BLaER1 treated with 17β-estradiol and CSF1 and Interleukin-3, amounts not matched to agents 10 nM and 100 nM (cell line): Measurements from ENCODE around the gene VGF.
"Not testable (repeated sequence)": the region's sequence is repeated elsewhere in the genome, so short reads cannot be mapped to it uniquely, and the experiment has no call there.

Experiments
- H3K27ac ChIP-seq, 11 experiments: shearing (Covaris generic); formaldehyde crosslinking; 2 replicates each; pipeline ENCODE4 v1.8.1; 2022
- H3K27me3 ChIP-seq, 11 experiments: shearing (Covaris generic); formaldehyde crosslinking; 2 replicates each; pipeline ENCODE4 v1.8.1; 2022
- H3K36me3 ChIP-seq, 11 experiments: shearing (Covaris generic); formaldehyde crosslinking; 2 replicates each; pipeline ENCODE4 v1.8.1; 2022
- H3K4me1 ChIP-seq, 10 experiments: shearing (Covaris generic); formaldehyde crosslinking; 2 replicates each; pipeline ENCODE4 v1.8.1; 2022
- H3K4me2 ChIP-seq, 11 experiments: shearing (Covaris generic); formaldehyde crosslinking; 2 replicates each; pipeline ENCODE4 v1.8.1; 2022
- H3K4me3 ChIP-seq, 10 experiments: shearing (Covaris generic); formaldehyde crosslinking; 2 replicates each; pipeline ENCODE4 v1.8.1; 2022
- H3K9ac ChIP-seq, 11 experiments: shearing (Covaris generic); formaldehyde crosslinking; 2 replicates each; pipeline ENCODE4 v1.8.1; 2022
- H3K9me3 ChIP-seq, 11 experiments: shearing (Covaris generic); formaldehyde crosslinking; replicated peaks in 1 of 11; 2 replicates each; pipeline ENCODE4 v1.8.1; 2022
- H4K20me1 ChIP-seq, 11 experiments: shearing (Covaris generic); formaldehyde crosslinking; 2 replicates each; pipeline ENCODE4 v1.8.1; 2022
- Cebpa-rat ChIP-seq, 11 experiments: shearing (Covaris generic); IDR thresholded peaks; 2 replicates each; pipeline ENCODE4 v1.8.1; 2022

Gene VGF

GRCh38 chr7:101122933-101123702 is 42.3 kb downstream of the VGF start:
- Histone ChIP-seq H3K4me1 (peaks cover 66 to 94% (median 89%) of the 10 kb centered on the region in 10 experiments), H3K9ac (peak overlapping the region in 4 of 11 experiments; percentile 65 to 70 (median 68); a peak in 3 of 22 replicates), H3K4me3 (peak overlapping the region in 2 of 10 experiments; percentile 26 to 28; a peak in 1 of 20 replicates), H3K9me3 (no peaks in the 10 kb centered on the region), H3K36me3 (no peaks in the 10 kb centered on the region), H3K27me3 (peaks cover 0 to 28% (median 0%) of the 10 kb centered on the region in 11 experiments; a peak in 4 of 22 replicates), H3K4me2 (peak overlapping the region; percentile 77 to 94 (median 88)), H4K20me1 (no peaks in the 10 kb centered on the region), H3K27ac (peak overlapping the region in 5 of 11 experiments; percentile 75 to 79 (median 77); a peak in 7 of 22 replicates)
- TF ChIP-seq Cebpa-rat (IDR thresholded peaks at IDR 0.05) = no peak

DNA sequence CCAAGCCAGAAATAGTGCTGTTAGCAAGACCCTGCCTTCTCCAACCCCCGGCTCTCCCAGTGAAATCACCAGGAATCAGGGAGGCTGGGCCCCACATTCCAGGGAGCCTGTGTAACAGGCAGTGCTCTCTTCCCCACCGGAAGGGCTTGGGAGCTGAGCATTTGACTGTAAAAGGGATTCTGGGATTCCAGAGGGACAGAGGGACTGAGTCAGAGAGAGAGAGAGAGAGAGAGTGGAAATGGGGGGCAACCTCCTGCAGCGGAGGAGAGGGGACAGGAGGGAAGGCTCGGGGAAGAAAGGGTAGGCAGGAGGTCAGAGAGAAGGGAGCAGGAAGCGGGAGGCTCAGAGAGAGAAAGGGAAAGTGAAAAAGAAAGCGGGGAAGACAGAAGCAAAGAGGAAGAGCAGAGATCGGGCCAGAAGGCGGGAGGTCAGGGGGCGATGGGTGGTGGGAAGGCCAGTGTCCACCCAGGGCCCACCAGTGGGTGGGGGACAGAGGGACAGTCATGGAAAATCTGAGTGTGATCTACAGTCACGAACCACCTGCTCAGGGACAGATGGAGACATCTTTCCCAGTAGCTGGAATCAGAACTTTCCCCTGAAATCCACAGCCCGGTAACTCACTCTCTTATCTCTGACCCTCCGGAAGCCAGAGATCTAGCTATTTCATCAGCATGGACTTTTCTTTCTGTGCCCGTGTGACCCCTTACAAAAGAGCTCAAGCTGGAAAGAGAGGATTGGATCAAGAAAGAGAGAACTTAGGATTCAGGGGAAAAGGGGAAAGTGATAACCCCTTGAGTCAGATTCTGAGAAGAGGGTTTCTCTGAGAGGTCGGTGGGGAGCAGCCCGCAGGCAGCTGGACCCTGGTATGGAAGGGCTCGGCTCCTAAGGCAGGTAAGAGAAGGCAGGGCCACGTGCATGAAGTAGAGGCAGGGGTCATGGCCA is 43.1 kb downstream of the VGF start:
- no peaks in the 10 kb centered on the region for H4K20me1 ChIP-seq
- TF ChIP-seq Cebpa-rat (IDR thresholded peaks at IDR 0.05) = no peak
- no peaks in the 10 kb centered on the region for H3K9me3 ChIP-seq
- H3K4me1 ChIP-seq = peaks cover 59 to 87% (median 81%) of the 10 kb centered on the region in 10 experiments
- H3K27me3 ChIP-seq = peaks cover 0 to 28% (median 0%) of the 10 kb centered on the region in 11 experiments; a peak in 4 of 22 replicates
- peak overlapping the region in 10 of 11 experiments; percentile 47 to 79 (median 76); a peak in 19 of 22 replicates for H3K27ac ChIP-seq
- H3K4me3 ChIP-seq = peak overlapping the region; percentile 12 to 61 (median 28); a peak in 14 of 20 replicates
- H3K4me2 ChIP-seq = peak overlapping the region; percentile 77 to 94 (median 88)
- peak overlapping the region; percentile 39 to 72 (median 64); a peak in 20 of 22 replicates for H3K9ac ChIP-seq
- H3K36me3 ChIP-seq = no peaks in the 10 kb centered on the region

GRCh38 chr7:101121631-101121990 is 43.8 kb downstream of the VGF start:
- peak overlapping the region in 9 of 10 experiments; percentile 21 to 61 (median 29); a peak in 7 of 20 replicates for H3K4me3 ChIP-seq
- H3K9ac ChIP-seq = peak overlapping the region in 10 of 11 experiments; percentile 39 to 72 (median 64); a peak in 19 of 22 replicates
- peak overlapping the region; percentile 77 to 94 (median 88) for H3K4me2 ChIP-seq
- H3K4me1 ChIP-seq = peaks cover 53 to 85% (median 76%) of the 10 kb centered on the region in 10 experiments
- H3K36me3 ChIP-seq, H3K9me3 ChIP-seq, H4K20me1 ChIP-seq: not testable (repeated sequence)
- peaks cover 0 to 28% (median 0%) of the 10 kb centered on the region in 11 experiments; a peak in 4 of 22 replicates for H3K27me3 ChIP-seq
- peak overlapping the region in 10 of 11 experiments; percentile 47 to 79 (median 76); a peak in 19 of 22 replicates for H3K27ac ChIP-seq

GRCh38 chr7:101120315-101120714 is 45.1 kb downstream of the VGF start:
- Histone ChIP-seq H3K4me2 (peak overlapping the region in 10 of 11 experiments; percentile 1 to 94 (median 87); a peak in 19 of 22 replicates), H3K9me3 (no peaks in the 10 kb centered on the region), H3K4me1 (peaks cover 40 to 72% (median 63%) of the 10 kb centered on the region in 10 experiments), H3K4me3 (no peak overlapping the region), H3K36me3 (no peaks in the 10 kb centered on the region), H3K27ac (no peak overlapping the region), H4K20me1 (no peaks in the 10 kb centered on the region; a peak in 1 of 22 replicates), H3K9ac (no peak overlapping the region), H3K27me3 (peaks cover 0 to 19% (median 0%) of the 10 kb centered on the region in 11 experiments; a peak in 4 of 22 replicates)
- TF ChIP-seq Cebpa-rat (IDR thresholded peaks at IDR 0.05) = no peak

DNA sequence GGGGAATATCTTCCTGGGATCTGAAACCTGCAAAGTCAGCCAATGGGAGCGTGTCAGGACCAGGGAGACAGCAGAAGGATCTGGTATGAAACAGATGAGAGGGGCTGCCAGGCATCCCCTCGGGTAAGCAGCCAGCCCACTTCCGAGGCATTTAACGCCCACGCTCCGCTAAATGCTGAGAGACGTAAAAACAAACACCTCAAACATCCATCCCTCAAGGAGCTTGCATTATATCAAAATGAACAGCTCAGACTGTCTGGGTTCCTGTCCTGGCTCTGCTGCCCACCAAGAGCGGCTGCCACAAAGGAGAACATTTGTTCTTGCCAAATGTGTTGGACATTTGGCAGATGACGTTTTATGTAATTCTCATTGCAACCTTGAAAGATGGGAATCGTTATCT is 45.5 kb downstream of the VGF start:
- H3K36me3 ChIP-seq = no peaks in the 10 kb centered on the region
- TF ChIP-seq Cebpa-rat (IDR thresholded peaks at IDR 0.05) = no peak
- no peak overlapping the region for H3K4me3 ChIP-seq
- H4K20me1 ChIP-seq = no peaks in the 10 kb centered on the region; a peak in 1 of 22 replicates
- H3K9ac ChIP-seq = no peak overlapping the region; a peak in 1 of 22 replicates
- peaks cover 0 to 19% (median 0%) of the 10 kb centered on the region in 11 experiments; a peak in 4 of 22 replicates for H3K27me3 ChIP-seq
- H3K4me1 ChIP-seq = peaks cover 35 to 68% (median 60%) of the 10 kb centered on the region in 10 experiments
- H3K27ac ChIP-seq = no peak overlapping the region
- H3K9me3 ChIP-seq = no peaks in the 10 kb centered on the region
- peak overlapping the region in 10 of 11 experiments; percentile 1 to 94 (median 87); a peak in 19 of 22 replicates for H3K4me2 ChIP-seq

- H3K4me1 ChIP-seq = peaks cover 25 to 66% (median 54%) of the 10 kb centered on the region in 10 experiments
- no peak overlapping the region for H3K27ac ChIP-seq
- H3K27me3 ChIP-seq = peaks cover 0 to 19% (median 0%) of the 10 kb centered on the region in 11 experiments; a peak in 4 of 22 replicates
- H3K4me3 ChIP-seq = no peak overlapping the region
- H3K9ac ChIP-seq = no peak overlapping the region
- H4K20me1 ChIP-seq = no peaks in the 10 kb centered on the region; a peak in 1 of 22 replicates
- no peak for TF ChIP-seq Cebpa-rat (IDR thresholded peaks at IDR 0.05)
- H3K36me3 ChIP-seq = no peaks in the 10 kb centered on the region
- no peaks in the 10 kb centered on the region for H3K9me3 ChIP-seq
- H3K4me2 ChIP-seq = no peak overlapping the region
These were observed 46.5 kb downstream of the VGF start for GRCh38 chr7:101118856-101119255.

GRCh38 chr7:101116898-101117297 is 48.5 kb downstream of the VGF start:
- Histone ChIP-seq H3K36me3 (no peaks in the 10 kb centered on the region), H3K27me3 (0 out of 22 replicates have a peak, but pooled peaks cover 0 to 4% (median 0%) of the 10 kb centered on the region in 11 experiments), H3K4me3 (no peak overlapping the region), H3K9me3 (no peaks in the 10 kb centered on the region), H3K27ac (no peak overlapping the region), H3K9ac (no peak overlapping the region), H3K4me2 (peak overlapping the region in 3 of 11 experiments; percentile 3 to 30 (median 10); a peak in 1 of 22 replicates), H3K4me1 (peaks cover 9 to 48% (median 35%) of the 10 kb centered on the region in 10 experiments), H4K20me1 (no peaks in the 10 kb centered on the region; a peak in 2 of 22 replicates)
- no peak for TF ChIP-seq Cebpa-rat (IDR thresholded peaks at IDR 0.05)

- Histone ChIP-seq H3K4me2 (0 out of 22 replicates have a peak overlapping the region, but pooled peaks of 1 of the 11 experiments have one; percentile 51), H4K20me1 (no peaks in the 10 kb centered on the region; a peak in 2 of 22 replicates), H3K4me1 (peaks cover 4 to 37% (median 19%) of the 10 kb centered on the region in 10 experiments; a peak in 19 of 20 replicates), H3K4me3 (no peak overlapping the region), H3K27me3 (no peaks in the 10 kb centered on the region), H3K27ac (no peak overlapping the region), H3K9ac (no peak overlapping the region), H3K36me3 (no peaks in the 10 kb centered on the region), H3K9me3 (no peaks in the 10 kb centered on the region)
- no peak for TF ChIP-seq Cebpa-rat (IDR thresholded peaks at IDR 0.05)
These were observed 50.2 kb downstream of the VGF start for GRCh38 chr7:101115215-101115614.
